PC-3 (cell line): ENCODE results near the gene MACROD2. TPM values are rescaled to one million over a fixed set of nuclear protein-coding genes. Genes with fewer than 3 reads are reported as not detected.

Experiments used
- ATAC-seq: fragments of 200-7000 bp; cut with Tn5 transposase; 2 replicates; pipeline ENCODE4 v1.9.1; 2020; ENCODE audit warnings: mild to moderate bottlenecking, moderate library complexity
- BruUV-seq: library from RNA; stranded (reverse); fragments of 400-500 nt; replicated peaks from 2 replicates; lab custom pipeline; 2021; lab: Mats Ljungman, UMichigan
- CTCF ChIA-PET: fragments of 300-600 bp; sonication (Branson Sonifier 250); formaldehyde crosslinking; loops from one replicate; lab custom pipeline; 2022; ENCODE audit warnings: antibody characterized with exemption; lab: Charles Lee
- POLR2A ChIA-PET: fragments of 300-600 bp; sonication (Branson Sonifier 250); formaldehyde crosslinking; loops from one replicate; lab custom pipeline; 2022; ENCODE audit warnings: antibody characterized with exemption; ENCODE audit not compliant: unreplicated experiment; lab: Charles Lee
- DNase-seq: peaks from one replicate; pipeline ENCODE4 v3.0.0-alpha.2; 2015
- H2AFZ ChIP-seq: fragments of 300-600 bp; sonication (generic); 2 replicates; pipeline ENCODE4 v1.6.0; 2016; ENCODE audit warnings: antibody characterized with exemption, low read length
- H3F3A ChIP-seq: fragments of 300-600 bp; sonication (generic); one replicate; pipeline ENCODE4 v1.6.0; 2017; ENCODE audit warnings: antibody characterized with exemption, low read length, control low read depth, mild to moderate bottlenecking; ENCODE audit not compliant: unreplicated experiment
- H3K27ac ChIP-seq: fragments of 300-600 bp; sonication (generic); 2 replicates; pipeline ENCODE4 v1.5.1; 2016; ENCODE audit warnings: mild to moderate bottlenecking, low read length
- H3K27me3 ChIP-seq: fragments of 300-600 bp; sonication (generic); 2 replicates; pipeline ENCODE4 v1.6.1; 2016; ENCODE audit warnings: low read length, mixed read lengths
- H3K36me3 ChIP-seq: fragments of 300-600 bp; sonication (generic); 2 replicates; pipeline ENCODE4 v1.6.1; 2016; ENCODE audit warnings: low read depth, mixed run types, low read length, mixed read lengths
- H3K4me1 ChIP-seq: fragments of 300-600 bp; sonication (generic); 2 replicates; pipeline ENCODE4 v1.5.1; 2016; ENCODE audit warnings: low read length; ENCODE audit not compliant: insufficient read depth
- H3K4me2 ChIP-seq: fragments of 300-600 bp; sonication (generic); 2 replicates; pipeline ENCODE4 v1.6.0; 2016; ENCODE audit warnings: low read length
- H3K4me3 ChIP-seq: fragments of 300-600 bp; sonication (generic); 2 replicates; pipeline ENCODE4 v1.5.1; 2016; ENCODE audit warnings: mild to moderate bottlenecking, low read length, mixed read lengths
- H3K79me2 ChIP-seq: fragments of 300-600 bp; sonication (generic); 2 replicates; pipeline ENCODE4 v1.6.1; 2017; ENCODE audit warnings: low read length, mixed read lengths
- H3K9ac ChIP-seq: fragments of 300-600 bp; sonication (generic); 2 replicates; pipeline ENCODE4 v1.6.0; 2016; ENCODE audit warnings: mild to moderate bottlenecking, low read length
- H3K9me2 ChIP-seq: fragments of 300-600 bp; sonication (generic); replicated peaks from 2 replicates; pipeline ENCODE4 v1.6.1; 2016; ENCODE audit warnings: mixed run types, low read length, mixed read lengths
- H3K9me3 ChIP-seq: fragments of 300-600 bp; sonication (generic); 2 replicates; pipeline ENCODE4 v1.6.1; 2016; ENCODE audit warnings: low read length, mixed read lengths
- H4K20me1 ChIP-seq: fragments of 300-600 bp; sonication (generic); 2 replicates; pipeline ENCODE4 v1.6.1; 2016; ENCODE audit warnings: low read length, mixed read lengths
- CTCF ChIP-seq: fragments of 300-600 bp; sonication (generic); conservative IDR thresholded peaks from 2 replicates; pipeline ENCODE4 v1.5.1; 2017; ENCODE audit warnings: antibody characterized with exemption, low read depth, mild to moderate bottlenecking, low read length
- EZH2 ChIP-seq: fragments of 300-600 bp; sonication (generic); IDR thresholded peaks from one replicate; pipeline ENCODE4 v1.6.1; 2017; ENCODE audit warnings: antibody characterized with exemption, mild to moderate bottlenecking, low read length; ENCODE audit not compliant: unreplicated experiment
- EZH2phosphoT487 ChIP-seq: fragments of 300-600 bp; sonication (generic); IDR thresholded peaks from 2 replicates; pipeline ENCODE4 v1.6.1; 2018; ENCODE audit warnings: mild to moderate bottlenecking, antibody characterized with exemption, low read length, borderline replicate concordance
- intact Hi-C: fragments of 100-400 bp; cut with micrococcal nuclease; formaldehyde crosslinking; loops from 2 replicates; pipeline ENCODE4 v1.9.0; 2023
- total RNA-seq: library from RNA; depleted of rRNA; stranded (reverse); fragments of >200 nt; gene quantifications from 2 replicates; pipeline ENCODE4 v1.2.3, GENCODE V29; 2014

The MACROD2 gene
- total RNA-seq, 1 experiment from 2014 or later, result 3.1 TPM

GRCh38 chr20:14410869-14411555, 415.7 kb downstream of the MACROD2 start:
- intact Hi-C loops, result no loop called here
- no TSS peak for BruUV-seq
- TF ChIP-seq CTCF (no peak), EZH2 (no peak)
- Histone ChIP-seq H2AFZ (no peak overlapping the region), H4K20me1 (no peaks in the 10 kb centered on the region), H3K4me1 (peaks cover 27% of the 10 kb centered on the region), H3F3A (peaks cover 13% of the 10 kb centered on the region), H3K4me2 (no peak overlapping the region), H3K9me2 (no peaks in the 10 kb centered on the region), H3K9me3 (no peaks in the 10 kb centered on the region), H3K27ac (no peak overlapping the region), H3K79me2 (no peaks in the 10 kb centered on the region), H3K9ac (no peak overlapping the region), H3K27me3 (no peaks in the 10 kb centered on the region), H3K4me3 (no peak overlapping the region), H3K36me3 (no peaks in the 10 kb centered on the region)
- DNase-seq (no peak), ATAC-seq (no peak)
- POLR2A ChIA-PET, result no interaction called here
- CTCF ChIA-PET, result no interaction called here

- Histone ChIP-seq H3K4me3 (no peak overlapping the region), H3K4me1 (peaks cover 17% of the 10 kb centered on the region), H3K9me3 (no peaks in the 10 kb centered on the region), H3K27me3 (no peaks in the 10 kb centered on the region), H3K9me2 (no peaks in the 10 kb centered on the region), H3K36me3 (no peaks in the 10 kb centered on the region), H4K20me1 (no peaks in the 10 kb centered on the region), H3K4me2 (no peak overlapping the region), H3K27ac (no peak overlapping the region), H3F3A (peaks cover 10% of the 10 kb centered on the region), H3K79me2 (no peaks in the 10 kb centered on the region), H3K9ac (no peak overlapping the region), H2AFZ (no peak overlapping the region)
- ChIA-PET CTCF (no interaction called here), POLR2A (no interaction called here)
- no peak for TF ChIP-seq EZH2
- TF ChIP-seq CTCF, result no peak
- TF ChIP-seq EZH2phosphoT487, result no peak
- no TSS peak for BruUV-seq
- DNase-seq, result no peak
- no peak for ATAC-seq
- intact Hi-C loops, result no loop called here
Observed at GRCh38 chr20:14412065-14412681, 416.9 kb downstream of the MACROD2 start.

- TF ChIP-seq CTCF, result no peak
- H3K4me3 ChIP-seq, result no peak overlapping the region
- no peaks in the 10 kb centered on the region for H3K9me2 ChIP-seq
- no peak overlapping the region for H3K9ac ChIP-seq
- H3F3A ChIP-seq, result no peaks in the 10 kb centered on the region
- H3K27me3 ChIP-seq, result no peaks in the 10 kb centered on the region
- DNase-seq (no peak), ATAC-seq (no peak)
- ChIA-PET CTCF (no interaction called here), POLR2A (no interaction called here)
- BruUV-seq, result no TSS peak
- no peaks in the 10 kb centered on the region for H3K9me3 ChIP-seq
- H3K79me2 ChIP-seq, result no peaks in the 10 kb centered on the region
- intact Hi-C loops, result no loop called here
- 0 out of 2 replicates have a peak, but pooled peaks cover 3% of the 10 kb centered on the region for H3K4me1 ChIP-seq
- no peaks in the 10 kb centered on the region for H4K20me1 ChIP-seq
- H3K27ac ChIP-seq, result no peak overlapping the region
- H3K4me2 ChIP-seq, result no peak overlapping the region
- no peaks in the 10 kb centered on the region for H3K36me3 ChIP-seq
- H2AFZ ChIP-seq, result no peak overlapping the region
Observed at GRCh38 chr20:14413835-14414234, 418.5 kb downstream of the MACROD2 start.
